ENCODE measurements around the gene GJB3.
"Not testable (repeated sequence)": the region's sequence is repeated elsewhere in the genome, so short reads cannot be mapped to it uniquely, and the experiment has no call there.

GJB3 gene

DNA sequence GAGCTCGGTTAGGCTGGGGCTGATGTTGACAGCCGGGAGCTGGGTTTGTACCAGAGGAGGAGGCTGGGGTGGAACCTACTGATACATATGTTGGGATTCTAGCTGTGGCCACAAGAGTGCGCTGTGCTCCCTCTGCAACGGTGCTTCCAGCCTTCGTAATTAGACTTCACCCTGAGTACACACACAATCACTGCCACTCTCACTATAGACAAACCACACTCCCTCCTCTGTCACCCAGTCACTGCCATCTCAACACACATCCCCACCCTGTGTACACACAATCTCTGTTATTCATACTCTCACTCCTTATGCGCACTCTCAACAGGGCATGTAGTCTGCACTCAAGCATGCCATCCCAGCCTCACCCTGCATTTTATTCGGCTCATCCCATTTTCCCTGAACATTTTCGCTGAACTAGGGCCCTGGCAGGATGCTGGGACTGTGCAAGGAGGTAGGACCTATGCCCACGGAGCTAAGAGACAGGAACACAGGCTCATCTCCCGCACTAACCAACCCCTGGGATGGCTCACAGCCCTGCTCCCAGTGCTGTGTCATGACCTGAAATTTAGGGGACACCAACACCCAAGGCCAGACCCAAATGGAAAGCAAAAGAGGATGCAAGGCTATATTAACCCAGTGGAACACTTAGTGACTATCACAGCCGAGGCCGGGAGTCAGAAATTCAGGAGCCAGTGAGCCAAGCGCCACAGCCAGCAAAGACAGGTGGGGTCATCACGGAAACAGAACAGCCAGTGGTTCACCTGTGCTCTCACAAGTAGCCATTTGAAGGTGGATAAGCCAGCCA, 5.7 kb downstream of the GJB3 start:
- peak; percentile 10 to 22 (median 15) for DNase-seq

DNA sequence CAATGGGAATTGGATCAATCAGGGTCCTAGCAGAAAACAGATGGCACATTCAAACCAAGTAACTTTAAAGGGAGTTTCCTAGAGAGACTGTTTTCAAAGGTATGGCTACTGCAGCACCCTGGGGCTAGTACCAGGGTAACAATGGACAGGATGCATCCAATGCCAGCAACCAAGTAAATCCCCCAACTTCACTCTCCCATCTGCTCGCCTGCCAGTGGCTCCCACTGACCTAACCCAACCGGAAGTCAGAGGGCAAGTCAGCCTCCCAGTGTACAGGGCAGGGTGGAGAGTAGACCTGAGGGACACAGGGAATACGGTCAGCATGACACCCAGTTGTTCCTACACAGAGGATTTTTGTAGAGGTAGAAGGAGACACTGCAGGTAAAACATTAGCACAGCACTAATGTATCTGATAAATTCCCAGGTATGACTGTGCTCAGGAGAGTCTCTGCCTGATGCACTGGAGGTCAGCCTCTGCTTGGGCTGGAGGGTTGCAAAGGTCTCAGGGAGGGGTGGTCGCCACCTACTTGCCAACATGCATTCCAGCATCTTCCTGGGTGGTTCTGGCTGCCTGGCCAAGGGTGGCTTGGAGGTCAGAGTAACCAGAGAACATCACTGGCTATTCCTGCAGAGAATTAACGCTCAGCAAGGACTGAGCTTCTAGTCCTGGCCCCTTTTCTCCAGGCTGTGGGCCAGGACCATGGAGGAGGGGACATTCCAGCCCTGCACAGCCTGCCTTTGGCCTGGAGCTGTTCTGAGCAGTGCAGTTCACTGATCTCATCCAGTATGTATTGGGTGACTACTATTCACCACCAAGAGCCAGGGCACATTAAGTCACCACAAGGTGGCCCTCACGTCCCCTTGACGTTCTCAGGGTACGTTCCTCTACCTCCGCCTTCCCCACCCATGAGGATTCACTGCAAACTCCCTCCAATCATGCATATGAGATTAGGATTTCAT, 6.7 kb downstream of the GJB3 start:
- no peak for DNase-seq

- DNase-seq: no peak
These were observed 10.0 kb downstream of the GJB3 start for GRCh38 chr1:34790985-34791384.

- DNase-seq: no peak
These were observed 11.4 kb downstream of the GJB3 start for GRCh38 chr1:34792424-34792823.

DNA sequence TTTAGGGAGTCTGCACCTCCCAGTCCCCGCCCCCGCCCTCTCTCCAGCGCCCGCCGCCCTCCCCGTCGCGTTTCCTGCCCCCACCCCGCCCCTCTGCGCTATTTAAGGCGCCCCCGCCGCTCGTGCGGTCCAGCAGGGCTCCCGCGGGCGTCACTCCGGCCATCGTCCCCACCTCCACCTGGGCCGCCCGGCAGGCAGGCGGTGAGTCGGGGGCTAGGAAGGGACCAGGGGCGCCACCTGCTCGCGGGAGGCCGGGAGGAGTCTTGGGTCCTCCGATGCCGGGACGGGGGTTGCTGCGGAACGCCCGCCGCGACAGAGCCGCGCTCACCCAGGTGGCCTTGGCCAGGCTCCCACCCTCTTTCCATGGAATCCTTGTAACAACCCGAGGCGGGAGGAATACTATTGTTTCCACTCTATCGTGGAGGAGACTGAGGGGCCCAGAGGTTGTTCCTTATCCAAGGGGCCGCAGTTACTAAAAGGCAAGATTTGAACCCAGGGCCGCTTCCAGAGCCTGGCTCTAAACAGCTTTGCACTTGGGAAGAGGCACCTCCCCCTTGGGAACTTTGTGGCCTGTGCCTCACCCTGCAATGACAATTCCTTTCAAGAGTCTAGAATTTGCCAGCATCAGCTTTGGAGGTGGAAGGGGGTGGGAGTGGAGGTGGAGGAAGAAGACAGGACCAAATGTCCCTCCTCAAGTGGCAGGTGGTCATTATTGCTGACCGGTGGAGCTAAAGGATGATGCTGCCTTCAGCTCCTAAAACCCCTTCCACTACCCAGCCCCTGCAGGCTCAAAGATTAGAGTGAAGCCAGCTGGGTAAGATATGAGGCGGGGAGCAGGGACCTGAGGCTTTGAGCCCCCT, 12.1 kb downstream of the GJB3 start, which contains the start of gene GJA4:
TSS of gene GJA4 (plus strand) at position 132 of the 860 bp plus-strand sequence. CDS start 1,215 bp downstream, outside the sequence.
- no peak for DNase-seq

GRCh38 chr1:34794001-34794789, 13.2 kb downstream of the GJB3 start:
- no peak for DNase-seq

- DNase-seq: no peak
These were observed 13.8 kb downstream of the GJB3 start for GRCh38 chr1:34794790-34795180.

DNA sequence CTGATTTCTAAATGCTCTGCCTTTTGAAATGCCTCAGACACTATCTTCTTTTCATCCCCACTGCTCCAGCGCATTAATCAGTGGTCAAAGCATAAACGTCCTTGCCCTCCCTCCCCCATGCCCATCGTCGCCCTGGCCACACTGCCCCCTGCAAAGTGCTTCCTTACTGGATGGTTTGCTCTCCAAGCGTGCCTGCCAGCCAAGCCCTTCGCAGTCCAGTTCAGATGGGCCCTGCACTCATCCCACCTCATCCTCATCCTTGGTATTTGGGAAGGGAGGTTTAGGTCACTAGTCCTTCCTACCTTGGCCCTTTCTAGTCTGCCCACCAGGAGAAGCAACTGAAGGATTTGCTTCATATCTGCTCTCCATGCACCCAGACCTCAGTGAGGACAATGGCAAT, 14.9 kb downstream of the GJB3 start:
- DNase-seq: no peak

- no peak for DNase-seq
These were observed 16.0 kb downstream of the GJB3 start for GRCh38 chr1:34796990-34797389.

- DNase-seq: no peak
These were observed 19.2 kb downstream of the GJB3 start for GRCh38 chr1:34800214-34800613.

- DNase-seq: no peak
These were observed 22.8 kb downstream of the GJB3 start for GRCh38 chr1:34803770-34804169.

- no peak for DNase-seq
These were observed 25.4 kb downstream of the GJB3 start for GRCh38 chr1:34806396-34806795.

- no peak for DNase-seq
These were observed 27.2 kb downstream of the GJB3 start for GRCh38 chr1:34808051-34808810.

- not testable (repeated sequence) for DNase-seq
These were observed 29.8 kb downstream of the GJB3 start for GRCh38 chr1:34810781-34811180.

- no peak for DNase-seq
These were observed 35.3 kb downstream of the GJB3 start for GRCh38 chr1:34816332-34816731.

GRCh38 chr1:34816778-34817177, 35.8 kb downstream of the GJB3 start:
- no peak for DNase-seq

DNA sequence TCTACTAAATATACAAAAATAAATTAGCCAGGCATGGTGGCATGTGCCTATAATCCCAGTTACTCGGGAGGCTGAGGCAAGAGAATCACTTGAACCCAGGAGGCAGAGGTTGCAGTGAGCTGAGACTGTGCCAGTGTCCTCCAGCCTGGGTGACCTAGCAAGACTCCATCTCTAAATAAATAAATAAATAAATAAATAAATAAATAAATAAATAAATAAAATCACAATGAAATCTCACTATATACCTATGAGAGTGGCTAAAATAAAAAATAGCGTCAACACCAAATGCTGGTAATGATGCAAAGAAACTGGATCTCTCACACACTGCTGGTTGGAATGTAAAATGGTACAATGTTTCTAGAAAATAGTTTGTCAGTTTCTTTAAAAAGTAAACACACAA, 37.8 kb downstream of the GJB3 start:
- DNase-seq: not testable (repeated sequence)

DNA sequence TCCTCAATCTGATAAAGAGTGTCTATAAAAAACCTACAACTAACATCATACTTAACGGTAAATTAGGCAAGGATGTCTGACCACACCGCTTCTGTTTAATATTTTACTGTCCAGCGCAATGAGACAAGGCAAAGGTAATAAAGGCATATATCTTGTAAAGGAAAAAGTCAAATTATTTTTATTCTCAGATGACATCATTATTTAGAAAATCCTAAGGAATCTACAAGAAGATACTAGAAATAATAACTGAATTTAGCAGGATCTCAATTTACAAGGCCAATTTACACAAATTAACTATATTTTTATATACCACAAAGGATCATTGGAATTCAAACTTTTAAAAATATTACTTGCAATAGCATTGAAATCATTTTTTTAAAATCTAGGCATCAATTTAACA, 41.2 kb downstream of the GJB3 start:
- DNase-seq: no peak

GRCh38 chr1:34824817-34825454, 43.9 kb downstream of the GJB3 start:
- no peak for DNase-seq

- DNase-seq: no peak
These were observed 44.6 kb downstream of the GJB3 start for GRCh38 chr1:34825455-34826091.

Measured in activated CD4-positive, CD25-positive, alpha-beta regulatory T cell (primary cell).